HEK293 (cell line): ENCODE measurements around the gene STRIT1.

Experiments used
- CTCF ChIA-PET: fragments of 350-600 bp; formaldehyde crosslinking; extraction: SDS; loops from one replicate; lab custom pipeline; 2021; ENCODE audit warnings: antibody characterized with exemption; lab: Yijun Ruan, JAX
- POLR2A ChIA-PET: fragments of 300-600 bp; formaldehyde crosslinking; extraction: SDS; loops from one replicate; lab custom pipeline; 2020; ENCODE audit warnings: antibody characterized with exemption, inconsistent platforms; lab: Yijun Ruan, JAX
- H3K27ac ChIP-seq: fragments of 200-500 bp; sonication (Bioruptor generic); 2 replicates; pipeline ENCODE4 v1.5.1; 2014; ENCODE audit warnings: low read depth, low read length, control low read depth, inconsistent platforms; ENCODE audit errors: extremely low read depth
- H3K36me3 ChIP-seq, 2 experiments: fragments of 200-500 bp in 1 of 2; sonication (Bioruptor generic) in 1 of 2; 1 replicate in 1 of 2; 2 replicates in 1 of 2; pipeline ENCODE4 v1.5.1; 2014 to 2017; ENCODE audit warnings: inconsistent platforms in 2 of 2, low read length in 2 of 2; ENCODE audit not compliant: control insufficient read depth in 2 of 2, insufficient read depth in 1 of 2
- H3K4me1 ChIP-seq: fragments of 200-500 bp; sonication (Bioruptor generic); 2 replicates; pipeline ENCODE4 v1.5.1; 2014; ENCODE audit warnings: mild to moderate bottlenecking, low read length, inconsistent platforms; ENCODE audit not compliant: control insufficient read depth, insufficient read depth
- H3K4me3 ChIP-seq: 2 replicates; pipeline ENCODE4 v1.5.1; 2011; ENCODE audit warnings: low read depth, mild to moderate bottlenecking, control low read depth, low read length, moderate library complexity
- H3K9me3 ChIP-seq: fragments of 200-500 bp; sonication (Bioruptor generic); 2 replicates; pipeline ENCODE4 v1.5.1; 2014; ENCODE audit warnings: low read depth, low read length, inconsistent platforms; ENCODE audit not compliant: control insufficient read depth, insufficient read depth
- BCL11B ChIP-seq: fragments of 450-650 bp; formaldehyde crosslinking; IDR thresholded peaks from 2 replicates; pipeline ENCODE4 v1.5.1; 2016; ENCODE audit warnings: low read depth, missing biosample characterization, missing genetic modification characterization
- HOXC10 ChIP-seq: sonication (generic); formaldehyde crosslinking; IDR thresholded peaks from 2 replicates; pipeline ENCODE4 v1.8.1; 2023; ENCODE audit warnings: mild to moderate bottlenecking, missing genetic modification reagents
- KLF10 ChIP-seq: fragments of 450-650 bp; IDR thresholded peaks from 2 replicates; pipeline ENCODE4 v1.5.1; 2018; ENCODE audit warnings: missing biosample characterization, mild to moderate bottlenecking, missing genetic modification characterization
- KLF9 ChIP-seq: fragments of 450-650 bp; formaldehyde crosslinking; IDR thresholded peaks from 2 replicates; pipeline ENCODE4 v1.5.1; 2016; ENCODE audit warnings: missing biosample characterization, missing genetic modification characterization, low read depth
- PBX3 ChIP-seq: sonication (generic); formaldehyde crosslinking; IDR thresholded peaks from 2 replicates; pipeline ENCODE4 v1.8.1; 2022; ENCODE audit warnings: mild to moderate bottlenecking, moderate library complexity, missing genetic modification reagents
- WT1 ChIP-seq: fragments of 450-650 bp; formaldehyde crosslinking; IDR thresholded peaks from 2 replicates; pipeline ENCODE4 v1.5.1; 2016; ENCODE audit warnings: missing biosample characterization, missing genetic modification characterization
- ZIC2 ChIP-seq: fragments of 450-650 bp; formaldehyde crosslinking; IDR thresholded peaks from 2 replicates; pipeline ENCODE4 v1.5.1; 2016; ENCODE audit warnings: missing biosample characterization, missing genetic modification characterization
- ZNF140 ChIP-seq: fragments of 450-650 bp; formaldehyde crosslinking; IDR thresholded peaks from 2 replicates; pipeline ENCODE4 v1.5.1; 2016; ENCODE audit warnings: missing biosample characterization, missing genetic modification characterization
- ZNF2 ChIP-seq: fragments of 450-650 bp; formaldehyde crosslinking; IDR thresholded peaks from 2 replicates; pipeline ENCODE4 v1.5.1; 2016; ENCODE audit warnings: missing biosample characterization, missing genetic modification characterization
- ZNF211 ChIP-seq: fragments of 450-650 bp; formaldehyde crosslinking; IDR thresholded peaks from 2 replicates; pipeline ENCODE4 v1.5.1; 2016; ENCODE audit warnings: low read depth, missing biosample characterization, missing genetic modification characterization
- ZNF214 ChIP-seq: fragments of 450-650 bp; formaldehyde crosslinking; IDR thresholded peaks from 2 replicates; pipeline ENCODE4 v1.5.1; 2017; ENCODE audit warnings: missing biosample characterization, mild to moderate bottlenecking, missing genetic modification characterization, borderline replicate concordance
- ZNF24 ChIP-seq: fragments of 450-650 bp; formaldehyde crosslinking; IDR thresholded peaks from 2 replicates; pipeline ENCODE4 v1.5.1; 2016; ENCODE audit warnings: missing biosample characterization, missing genetic modification characterization
- ZNF350 ChIP-seq: fragments of 450-650 bp; formaldehyde crosslinking; IDR thresholded peaks from 2 replicates; pipeline ENCODE4 v1.5.0; 2017; ENCODE audit warnings: missing biosample characterization, mild to moderate bottlenecking, missing genetic modification characterization
- ZNF398 ChIP-seq: fragments of 450-650 bp; formaldehyde crosslinking; IDR thresholded peaks from 2 replicates; pipeline ENCODE4 v1.5.1; 2017; ENCODE audit warnings: missing biosample characterization, missing genetic modification characterization
- ZNF416 ChIP-seq: fragments of 450-650 bp; formaldehyde crosslinking; IDR thresholded peaks from 2 replicates; pipeline ENCODE4 v1.5.1; 2016; ENCODE audit warnings: missing biosample characterization, missing genetic modification characterization
- ZNF426 ChIP-seq: fragments of 450-650 bp; formaldehyde crosslinking; IDR thresholded peaks from 2 replicates; pipeline ENCODE4 v1.5.1; 2017; ENCODE audit warnings: missing biosample characterization, missing genetic modification characterization, mild to moderate bottlenecking, inconsistent platforms, moderate library complexity
- ZNF555 ChIP-seq: fragments of 450-650 bp; formaldehyde crosslinking; conservative IDR thresholded peaks from 2 replicates; pipeline ENCODE4 v1.5.1; 2017; ENCODE audit warnings: missing biosample characterization, mild to moderate bottlenecking, missing genetic modification characterization, inconsistent platforms
- ZNF670 ChIP-seq: fragments of 450-650 bp; formaldehyde crosslinking; IDR thresholded peaks from 2 replicates; pipeline ENCODE4 v1.5.1; 2016; ENCODE audit warnings: missing biosample characterization, missing genetic modification characterization, low read depth
- ZNF677 ChIP-seq: fragments of 450-650 bp; IDR thresholded peaks from 2 replicates; pipeline ENCODE4 v1.5.0; 2018; ENCODE audit warnings: missing biosample characterization, mild to moderate bottlenecking, missing genetic modification characterization, moderate library complexity
- ZNF704 ChIP-seq: fragments of 450-650 bp; formaldehyde crosslinking; IDR thresholded peaks from 2 replicates; pipeline ENCODE4 v1.5.1; 2016; ENCODE audit warnings: missing biosample characterization, missing genetic modification characterization
- ZNF768 ChIP-seq: fragments of 450-650 bp; formaldehyde crosslinking; IDR thresholded peaks from 2 replicates; pipeline ENCODE4 v1.5.1; 2018; ENCODE audit warnings: missing biosample characterization, mild to moderate bottlenecking, missing genetic modification characterization
- ZNF777 ChIP-seq: fragments of 450-650 bp; formaldehyde crosslinking; IDR thresholded peaks from 2 replicates; pipeline ENCODE4 v1.5.1; 2017; ENCODE audit warnings: missing biosample characterization, missing genetic modification characterization, borderline replicate concordance

The STRIT1 gene

GRCh38 chr3:155342344-155342743 is 48.9 kb upstream of the STRIT1 start (continued):
- TF ChIP-seq ZNF426 (tag by site-specific recombination): no peak
- TF ChIP-seq ZNF704 (tag by site-specific recombination): no peak
- TF ChIP-seq ZNF214 (tag by site-specific recombination): no peak
- TF ChIP-seq ZNF416 (tag by site-specific recombination): no peak
- no peak for TF ChIP-seq ZNF677

- Histone ChIP-seq H3K27ac (no peak overlapping the region), H3K4me3 (no peak overlapping the region), H3K36me3 (no peaks in the 10 kb centered on the region), H3K9me3 (no peaks in the 10 kb centered on the region), H3K4me1 (no peaks in the 10 kb centered on the region)
- POLR2A ChIA-PET: no interaction called here
- CTCF ChIA-PET: no interaction called here
- TF ChIP-seq ZNF140 (tag by site-specific recombination) (no peak), ZNF2 (tag by site-specific recombination) (no peak), ZNF211 (tag by site-specific recombination) (no peak), ZNF670 (no peak), KLF9 (tag by site-specific recombination) (no peak), ZNF777 (tag by site-specific recombination) (no peak), ZNF677 (no peak), ZIC2 (tag by site-specific recombination) (no peak), ZNF350 (tag by site-specific recombination) (no peak), ZNF555 (tag by site-specific recombination) (no peak), ZNF398 (tag by site-specific recombination) (no peak), PBX3 (CRISPR knock-in tag) (no peak), HOXC10 (CRISPR knock-in tag) (no peak), WT1 (tag by site-specific recombination) (no peak), KLF10 (tag by site-specific recombination) (no peak), ZNF768 (tag by site-specific recombination) (no peak), BCL11B (tag by site-specific recombination) (no peak), ZNF24 (tag by site-specific recombination) (no peak)
These were observed 45.6 kb upstream of the STRIT1 start for GRCh38 chr3:155339052-155339451.
